ENCODE data around the gene SLC38A5.
"Not testable (repeated sequence)": the region's sequence is repeated elsewhere in the genome, so short reads cannot be mapped to it uniquely, and the experiment has no call there.

- TF ChIP-seq, protein P1, sequence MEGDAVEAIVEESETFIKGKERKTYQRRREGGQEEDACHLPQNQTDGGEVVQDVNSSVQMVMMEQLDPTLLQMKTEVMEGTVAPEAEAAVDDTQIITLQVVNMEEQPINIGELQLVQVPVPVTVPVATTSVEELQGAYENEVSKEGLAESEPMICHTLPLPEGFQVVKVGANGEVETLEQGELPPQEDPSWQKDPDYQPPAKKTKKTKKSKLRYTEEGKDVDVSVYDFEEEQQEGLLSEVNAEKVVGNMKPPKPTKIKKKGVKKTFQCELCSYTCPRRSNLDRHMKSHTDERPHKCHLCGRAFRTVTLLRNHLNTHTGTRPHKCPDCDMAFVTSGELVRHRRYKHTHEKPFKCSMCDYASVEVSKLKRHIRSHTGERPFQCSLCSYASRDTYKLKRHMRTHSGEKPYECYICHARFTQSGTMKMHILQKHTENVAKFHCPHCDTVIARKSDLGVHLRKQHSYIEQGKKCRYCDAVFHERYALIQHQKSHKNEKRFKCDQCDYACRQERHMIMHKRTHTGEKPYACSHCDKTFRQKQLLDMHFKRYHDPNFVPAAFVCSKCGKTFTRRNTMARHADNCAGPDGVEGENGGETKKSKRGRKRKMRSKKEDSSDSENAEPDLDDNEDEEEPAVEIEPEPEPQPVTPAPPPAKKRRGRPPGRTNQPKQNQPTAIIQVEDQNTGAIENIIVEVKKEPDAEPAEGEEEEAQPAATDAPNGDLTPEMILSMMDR (IDR thresholded peaks at IDR 0.05; ENCODE audit: insufficient read depth, low read length, poor library complexity, severe bottlenecking) = not testable (repeated sequence)
- not testable (repeated sequence) for TF ChIP-seq EZH2phosphoT487 (conservative IDR thresholded peaks at IDR 0.05; ENCODE audit: low read length)
These were observed 36.3 kb downstream of the SLC38A5 start for GRCh38 chrX:48433713-48434112.
